Sigmoid colon (tissue), 7 donors: Measurements from ENCODE around the gene XPR1. TPM values are rescaled to one million over a fixed set of nuclear protein-coding genes. Genes with fewer than 3 reads are reported as not detected.
A peak's percentile ranks its signal among the peaks of the same experiment; 100 is the strongest.

Source experiments
- DNase-seq: peaks from one replicate; pipeline ENCODE4 v3.0.0-alpha.2; 2019
- H3K27ac ChIP-seq, 4 donors: fragments of 200-600 bp; sonication (generic); one replicate each; pipeline ENCODE4 v1.5.1; 2016 to 2019; ENCODE audit warnings: mild to moderate bottlenecking in 1 of 4
- H3K27me3 ChIP-seq, 3 donors: fragments of 200-600 bp; sonication (generic); one replicate each; pipeline ENCODE4 v1.5.1; 2019; ENCODE audit warnings: mild to moderate bottlenecking in 1 of 3
- H3K36me3 ChIP-seq, 4 donors: fragments of 200-600 bp; sonication (generic); one replicate each; pipeline ENCODE4 v1.5.1; 2016 to 2019
- H3K4me1 ChIP-seq, 4 donors: fragments of 200-600 bp; sonication (generic); one replicate each; pipeline ENCODE4 v1.5.1; 2017 to 2019
- H3K4me3 ChIP-seq, 4 donors: fragments of 200-600 bp; sonication (generic); one replicate each; pipeline ENCODE4 v1.5.1; 2017 to 2019; ENCODE audit warnings: mild to moderate bottlenecking in 2 of 4, moderate library complexity in 1 of 4
- H3K9me3 ChIP-seq, 4 donors: fragments of 200-600 bp in 3 of 4; sonication (generic) in 3 of 4; one replicate each; pipeline versions ENCODE4 v1.5.1 to v1.6.1; 2013 to 2019
- EP300 ChIP-seq, 4 donors: sonication (generic); formaldehyde crosslinking; IDR thresholded peaks; one replicate each; pipeline ENCODE4 v1.6.1; 2017; ENCODE audit warnings: antibody characterized with exemption in 4 of 4
- POLR2A ChIP-seq, 2 donors: fragments of 450-650 bp; IDR thresholded peaks; one replicate each; pipeline ENCODE4 v1.6.1; 2016; ENCODE audit warnings: antibody characterized with exemption in 2 of 2, mild to moderate bottlenecking in 2 of 2, moderate library complexity in 2 of 2
- POLR2AphosphoS5 ChIP-seq, 4 donors: sonication (generic); formaldehyde crosslinking; IDR thresholded peaks; one replicate each; pipeline ENCODE4 v1.6.1; 2017; ENCODE audit warnings: antibody characterized with exemption in 4 of 4
- WGBS, 2 donors: extraction: QIAGEN DNeasy Blood & Tissue Kit; methylation state at CpG; one replicate each; pipeline ENCODE4 v1.1.7; 2013; 5-methylcytosine and 5-hydroxymethylcytosine counted together
- intact Hi-C: fragments of 100-400 bp; cut with DNase I; formaldehyde crosslinking; loops from one replicate; pipeline ENCODE4 v1.15.1; 2023
- polyA plus RNA-seq, 3 donors: library from polyadenylated mRNA; stranded (reverse); fragments of 200-250 nt; gene quantifications; one replicate each; pipeline ENCODE4 v1.2.3, GENCODE V29; 2013
- total RNA-seq, 4 donors: library from RNA; depleted of rRNA; stranded (reverse); fragments of >200 nt; gene quantifications; one replicate each; pipeline ENCODE4 v1.1.0, GENCODE V29; 2016
- TF ChIP-seq, protein P1 (sequence below), 4 experiments: fragments of 450-650 bp in 3 of 4; fragments of 200-600 bp in 1 of 4; IDR thresholded peaks; one replicate each; pipeline ENCODE4 v1.5.1; 2016 to 2019; ENCODE audit warnings: antibody characterized with exemption in 4 of 4, mild to moderate bottlenecking in 3 of 4, moderate library complexity in 2 of 4
- donor health status: healthy with polysubstance abuse.
- donor health status: Bipolar disorder and iron deficiency.
- donor health status: healthy.

XPR1 gene
- total and polyA plus RNA-seq, 7 donors = 1.8 to 18.8 (median 11.3) TPM

DNA sequence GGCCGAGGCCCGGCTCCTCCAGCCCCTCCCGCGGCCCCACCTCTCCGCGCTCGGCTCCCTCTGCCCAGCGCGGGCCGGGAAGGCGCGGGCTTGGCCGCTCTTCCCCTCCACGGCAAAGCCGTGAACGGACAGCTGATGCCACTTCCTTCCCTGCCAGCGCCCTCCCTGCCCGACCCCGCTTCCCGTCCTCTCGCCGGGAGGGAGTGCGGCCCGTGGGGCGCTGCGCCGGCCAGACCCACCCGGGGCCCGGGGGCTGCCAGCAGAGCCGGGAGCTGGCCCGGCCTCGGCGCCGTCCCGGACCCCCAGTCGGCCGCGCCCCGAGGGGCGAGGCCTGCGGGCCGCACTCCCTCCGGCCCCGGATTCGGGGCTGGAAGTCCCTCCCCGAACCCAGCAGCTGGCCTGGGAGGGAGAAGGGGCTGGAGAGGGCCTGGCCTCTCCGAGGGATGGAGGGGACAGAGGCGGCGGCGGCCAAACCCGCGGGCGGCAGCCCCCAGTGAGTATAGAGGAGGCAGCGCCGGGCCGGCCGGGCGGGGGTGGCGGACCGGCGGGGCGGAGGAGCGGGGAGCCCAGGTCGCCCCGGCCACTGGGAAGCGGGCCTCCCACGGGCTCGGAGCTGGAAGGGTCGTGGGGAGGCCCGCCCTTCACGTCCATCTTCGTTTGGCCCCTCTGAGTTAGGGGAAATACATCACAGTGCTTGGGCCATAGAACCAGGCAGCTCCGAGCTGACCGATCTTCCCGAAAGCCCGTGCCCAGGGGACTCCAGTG is 281.2 kb downstream of the XPR1 start, which contains the start of gene KIAA1614:
TSS of gene KIAA1614 (plus strand) at position 97 of the 765 bp plus-strand sequence. CDS start at position 444, 347 bp downstream.
- peak in 2 of 4 donors; percentile 67 to 74 for TF ChIP-seq POLR2AphosphoS5 (IDR thresholded peaks at IDR 0.05)
- TF ChIP-seq EP300 (IDR thresholded peaks at IDR 0.05) = no peak
- TF ChIP-seq POLR2A (IDR thresholded peaks at IDR 0.05) = no peak
- TF ChIP-seq, protein P1, sequence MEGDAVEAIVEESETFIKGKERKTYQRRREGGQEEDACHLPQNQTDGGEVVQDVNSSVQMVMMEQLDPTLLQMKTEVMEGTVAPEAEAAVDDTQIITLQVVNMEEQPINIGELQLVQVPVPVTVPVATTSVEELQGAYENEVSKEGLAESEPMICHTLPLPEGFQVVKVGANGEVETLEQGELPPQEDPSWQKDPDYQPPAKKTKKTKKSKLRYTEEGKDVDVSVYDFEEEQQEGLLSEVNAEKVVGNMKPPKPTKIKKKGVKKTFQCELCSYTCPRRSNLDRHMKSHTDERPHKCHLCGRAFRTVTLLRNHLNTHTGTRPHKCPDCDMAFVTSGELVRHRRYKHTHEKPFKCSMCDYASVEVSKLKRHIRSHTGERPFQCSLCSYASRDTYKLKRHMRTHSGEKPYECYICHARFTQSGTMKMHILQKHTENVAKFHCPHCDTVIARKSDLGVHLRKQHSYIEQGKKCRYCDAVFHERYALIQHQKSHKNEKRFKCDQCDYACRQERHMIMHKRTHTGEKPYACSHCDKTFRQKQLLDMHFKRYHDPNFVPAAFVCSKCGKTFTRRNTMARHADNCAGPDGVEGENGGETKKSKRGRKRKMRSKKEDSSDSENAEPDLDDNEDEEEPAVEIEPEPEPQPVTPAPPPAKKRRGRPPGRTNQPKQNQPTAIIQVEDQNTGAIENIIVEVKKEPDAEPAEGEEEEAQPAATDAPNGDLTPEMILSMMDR (IDR thresholded peaks at IDR 0.05) = no peak
- Histone ChIP-seq H3K9me3 (no peaks in the 10 kb centered on the region), H3K4me1 (peaks cover 0 to 39% (median 24%) of the 10 kb centered on the region in 4 donors), H3K27ac (peak within 1 kb of the TSS; percentile 85 to 98 (median 92)), H3K4me3 (peak within 1 kb of the TSS; percentile 53 to 85 (median 76)), H3K27me3 (no peaks in the 10 kb centered on the region), H3K36me3 (peaks cover 0 to 20% (median 4%) of the 10 kb centered on the region in 4 donors)
- intact Hi-C loops = loop anchor here (5.0 kb wide), 3 partner anchors 39 to 174 kb away; partner anchors contain the start of genes IER5 and STX6
- peak; percentile 75 for DNase-seq
- 7 to 9% methylated on average over 76 of the region's 76 CpGs for WGBS, 2 donors

DNA sequence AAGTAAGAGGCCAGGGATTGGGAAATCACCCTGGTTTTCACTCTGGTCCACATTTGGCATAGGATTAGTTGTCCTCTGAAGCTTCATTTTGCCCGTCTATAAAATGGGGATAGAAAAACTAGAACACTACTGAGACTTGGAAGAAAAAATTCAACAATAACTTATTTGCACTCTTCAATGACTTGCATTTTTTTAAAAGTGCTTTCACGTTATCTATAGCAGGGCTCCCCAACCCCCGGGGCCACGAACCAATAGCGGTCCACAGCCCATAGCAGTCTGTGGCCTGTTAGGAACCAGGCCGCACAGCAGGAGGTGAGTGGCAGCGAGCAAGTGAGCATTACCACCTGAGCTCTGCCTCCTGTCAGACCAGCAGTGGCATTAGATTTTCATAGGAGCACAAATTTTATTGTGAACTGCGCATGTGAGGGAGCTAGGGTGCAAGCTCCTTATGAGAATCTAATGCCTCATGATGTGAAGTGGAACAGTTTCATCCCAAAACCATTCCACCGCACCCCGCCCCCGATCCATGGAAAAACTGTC is 283.7 kb downstream of the XPR1 start:
- no peak for TF ChIP-seq POLR2AphosphoS5 (IDR thresholded peaks at IDR 0.05)
- TF ChIP-seq EP300 (IDR thresholded peaks at IDR 0.05) = no peak
- TF ChIP-seq, protein P1 (IDR thresholded peaks at IDR 0.05) = no peak
- TF ChIP-seq POLR2A (IDR thresholded peaks at IDR 0.05) = no peak
- WGBS, 2 donors = 94% methylated on average over 11 of the region's 11 CpGs
- no peaks in the 10 kb centered on the region for H3K27me3 ChIP-seq
- peaks cover 0 to 39% (median 20%) of the 10 kb centered on the region in 4 donors for H3K4me1 ChIP-seq
- no peaks in the 10 kb centered on the region for H3K9me3 ChIP-seq
- no peak overlapping the region for H3K27ac ChIP-seq
- no peak for DNase-seq
- no peak overlapping the region for H3K4me3 ChIP-seq
- H3K36me3 ChIP-seq = peaks cover 5 to 36% (median 11%) of the 10 kb centered on the region in 4 donors
- intact Hi-C loops = no loop called here

DNA sequence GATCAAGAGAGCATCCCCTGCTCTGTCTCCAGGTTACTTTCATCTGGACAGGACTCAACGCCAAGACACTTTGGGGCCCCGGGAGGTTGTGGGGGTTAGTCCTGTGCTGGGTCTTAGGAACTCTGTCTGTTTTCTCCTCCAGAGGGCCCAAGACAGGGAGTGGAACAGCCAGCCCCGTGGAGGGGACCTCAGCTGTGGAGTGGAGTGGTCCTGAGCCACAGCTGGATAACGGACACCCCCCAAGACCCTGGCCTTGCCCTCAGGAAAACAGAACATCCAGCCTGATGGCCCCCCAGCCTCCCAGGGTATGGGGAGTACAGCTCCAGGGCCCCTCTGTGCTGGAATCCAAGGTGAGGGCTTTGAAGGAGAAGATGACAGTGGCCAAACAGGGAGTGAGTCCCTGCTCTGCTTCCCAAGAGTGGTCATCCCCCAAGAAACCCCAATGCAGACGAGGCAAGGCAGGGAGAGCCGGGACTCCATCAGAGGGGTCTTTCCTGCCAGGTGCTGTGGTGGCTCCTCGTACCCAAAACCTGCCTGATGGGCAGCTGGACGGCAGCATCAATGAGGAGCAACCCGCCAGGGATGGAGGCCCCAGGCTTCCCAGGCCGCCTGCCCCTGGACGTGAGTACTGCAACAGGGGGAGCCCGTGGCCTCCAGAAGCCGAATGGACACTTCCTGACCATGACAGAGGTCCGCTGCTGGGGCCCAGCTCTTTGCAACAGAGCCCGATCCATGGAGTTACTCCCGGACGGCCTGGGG is 284.4 kb downstream of the XPR1 start:
- intact Hi-C loops = no loop called here
- Histone ChIP-seq H3K36me3 (peaks cover 5 to 36% (median 11%) of the 10 kb centered on the region in 4 donors), H3K27me3 (no peaks in the 10 kb centered on the region), H3K27ac (no peak overlapping the region), H3K4me3 (no peak overlapping the region), H3K9me3 (no peaks in the 10 kb centered on the region), H3K4me1 (peaks cover 0 to 32% (median 16%) of the 10 kb centered on the region in 4 donors)
- 88 to 92% methylated on average over 17 of the region's 17 CpGs for WGBS, 2 donors
- TF ChIP-seq POLR2A (IDR thresholded peaks at IDR 0.05) = no peak
- no peak for TF ChIP-seq POLR2AphosphoS5 (IDR thresholded peaks at IDR 0.05)
- TF ChIP-seq EP300 (IDR thresholded peaks at IDR 0.05) = no peak
- TF ChIP-seq, protein P1 (IDR thresholded peaks at IDR 0.05) = no peak
- DNase-seq = no peak

DNA sequence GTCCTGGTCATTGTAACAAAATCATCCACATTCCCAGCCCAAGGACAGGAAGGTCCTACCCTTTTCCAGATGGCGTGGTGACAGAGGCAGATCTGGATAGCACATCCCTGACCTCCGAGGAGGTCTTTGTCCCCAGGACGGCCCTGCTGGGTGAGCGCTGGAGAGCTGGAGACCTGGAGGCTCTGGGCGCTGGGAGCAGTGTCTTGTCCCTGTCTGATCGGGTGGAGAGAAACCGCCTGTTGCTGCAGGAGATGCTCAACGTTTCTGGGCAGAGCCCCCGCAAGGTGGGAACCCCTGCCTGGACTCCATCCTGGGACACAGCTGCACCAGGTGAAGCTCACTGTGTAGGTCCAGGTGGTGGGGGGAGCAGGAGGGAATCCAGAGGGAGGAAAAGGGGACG is 284.9 kb downstream of the XPR1 start:
- H3K27ac ChIP-seq = no peak overlapping the region
- DNase-seq = no peak
- H3K36me3 ChIP-seq = peaks cover 5 to 36% (median 11%) of the 10 kb centered on the region in 4 donors
- no peak for TF ChIP-seq POLR2AphosphoS5 (IDR thresholded peaks at IDR 0.05)
- TF ChIP-seq, protein P1 (IDR thresholded peaks at IDR 0.05) = no peak
- no peak for TF ChIP-seq POLR2A (IDR thresholded peaks at IDR 0.05)
- no peak for TF ChIP-seq EP300 (IDR thresholded peaks at IDR 0.05)
- 84 to 91% methylated on average over 10 of the region's 10 CpGs for WGBS, 2 donors
- no peaks in the 10 kb centered on the region for H3K27me3 ChIP-seq
- intact Hi-C loops = no loop called here
- H3K4me1 ChIP-seq = peaks cover 0 to 26% (median 10%) of the 10 kb centered on the region in 4 donors
- no peak overlapping the region for H3K4me3 ChIP-seq
- no peaks in the 10 kb centered on the region for H3K9me3 ChIP-seq
